ENCODE data around the gene BRDT. TPM values are rescaled to one million over a fixed set of nuclear protein-coding genes. Genes with fewer than 3 reads are reported as not detected.
A peak's percentile ranks its signal among the peaks of the same experiment; 100 is the strongest.
"Not testable (repeated sequence)": the region's sequence is repeated elsewhere in the genome, so short reads cannot be mapped to it uniquely, and the experiment has no call there.

BRDT gene
- polyA plus RNA-seq, 4 donors, result not detected

- FAIRE-seq, result peak; percentile 74
- Histone ChIP-seq H3K27me3 (ENCODE audit: control insufficient read depth in 3 of 3, insufficient read depth in 3 of 3, low read length in 3 of 3) (no peaks in the 10 kb centered on the region), H3K4me1 (ENCODE audit: control insufficient read depth in 3 of 3, insufficient read depth in 2 of 3, low read depth in 1 of 3, low read length in 2 of 3) (no peaks in the 10 kb centered on the region), H3K4me3 (ENCODE audit: low read depth in 1 of 3, low read length in 3 of 3) (no peak overlapping the region), H3K27ac (ENCODE audit: low read depth in 1 of 3, low read length in 2 of 3) (no peak overlapping the region), H3K9me3 (ENCODE audit: control insufficient read depth in 2 of 2, insufficient read depth in 1 of 2, low read depth in 1 of 2, low read length in 1 of 2) (peaks cover 0 to 3% of the 10 kb centered on the region in 2 donors), H3K36me3 (ENCODE audit: control insufficient read depth in 3 of 3, insufficient read depth in 2 of 3, low read depth in 1 of 3, low read length in 3 of 3) (no peaks in the 10 kb centered on the region)
- no peak for DNase-seq
These were observed 64.7 kb downstream of the BRDT start for GRCh38 chr1:92013923-92014322.

- H3K9me3 ChIP-seq (ENCODE audit: control insufficient read depth in 2 of 2, insufficient read depth in 1 of 2, low read depth in 1 of 2, low read length in 1 of 2), result no peaks in the 10 kb centered on the region
- H3K36me3 ChIP-seq (ENCODE audit: control insufficient read depth in 3 of 3, insufficient read depth in 2 of 3, low read depth in 1 of 3, low read length in 3 of 3), result no peaks in the 10 kb centered on the region
- 64 to 76% (median 75%) methylated on average over 5 of the region's 5 CpGs for WGBS, 3 donors
- no peak overlapping the region for H3K4me3 ChIP-seq (ENCODE audit: low read depth in 1 of 3, low read length in 3 of 3)
- no peak for FAIRE-seq
- no peaks in the 10 kb centered on the region for H3K4me1 ChIP-seq (ENCODE audit: control insufficient read depth in 3 of 3, insufficient read depth in 2 of 3, low read depth in 1 of 3, low read length in 2 of 3)
- H3K27me3 ChIP-seq (ENCODE audit: control insufficient read depth in 3 of 3, insufficient read depth in 3 of 3, low read length in 3 of 3), result no peaks in the 10 kb centered on the region
- no peak overlapping the region for H3K27ac ChIP-seq (ENCODE audit: low read depth in 1 of 3, low read length in 2 of 3)
- no peak for DNase-seq
These were observed 67.6 kb downstream of the BRDT start for GRCh38 chr1:92016720-92017316.

GRCh38 chr1:92017656-92018055 is 68.5 kb downstream of the BRDT start:
- FAIRE-seq (no peak), DNase-seq (no peak)
- 67 to 86% (median 72%) methylated on average over 2 of the region's 2 CpGs for WGBS, 3 donors
- no peak overlapping the region for H3K4me3 ChIP-seq (ENCODE audit: low read depth in 1 of 3, low read length in 3 of 3)
- H3K9me3 ChIP-seq (ENCODE audit: control insufficient read depth in 2 of 2, insufficient read depth in 1 of 2, low read depth in 1 of 2, low read length in 1 of 2), result no peaks in the 10 kb centered on the region
- H3K4me1 ChIP-seq (ENCODE audit: control insufficient read depth in 3 of 3, insufficient read depth in 2 of 3, low read depth in 1 of 3, low read length in 2 of 3), result no peaks in the 10 kb centered on the region
- no peaks in the 10 kb centered on the region for H3K36me3 ChIP-seq (ENCODE audit: control insufficient read depth in 3 of 3, insufficient read depth in 2 of 3, low read depth in 1 of 3, low read length in 3 of 3)
- H3K27ac ChIP-seq (ENCODE audit: low read depth in 1 of 3, low read length in 2 of 3), result no peak overlapping the region
- no peaks in the 10 kb centered on the region for H3K27me3 ChIP-seq (ENCODE audit: control insufficient read depth in 3 of 3, insufficient read depth in 3 of 3, low read length in 3 of 3)

GRCh38 chr1:92026042-92026441 is 76.8 kb downstream of the BRDT start:
- not testable (repeated sequence) for H3K4me1 ChIP-seq (ENCODE audit: control insufficient read depth in 3 of 3, insufficient read depth in 2 of 3, low read depth in 1 of 3, low read length in 2 of 3); H3K27me3 ChIP-seq (ENCODE audit: control insufficient read depth in 3 of 3, insufficient read depth in 3 of 3, low read length in 3 of 3); H3K9me3 ChIP-seq (ENCODE audit: control insufficient read depth in 2 of 2, insufficient read depth in 1 of 2, low read depth in 1 of 2, low read length in 1 of 2); H3K27ac ChIP-seq (ENCODE audit: low read depth in 1 of 3, low read length in 2 of 3); DNase-seq; H3K36me3 ChIP-seq (ENCODE audit: control insufficient read depth in 3 of 3, insufficient read depth in 2 of 3, low read depth in 1 of 3, low read length in 3 of 3); H3K4me3 ChIP-seq (ENCODE audit: low read depth in 1 of 3, low read length in 3 of 3); FAIRE-seq
- 97 to 98% (median 97%) methylated on average over 15 to 29 of the region's 29 CpGs for WGBS, 3 donors

- Histone ChIP-seq H3K36me3 (ENCODE audit: control insufficient read depth in 3 of 3, insufficient read depth in 2 of 3, low read depth in 1 of 3, low read length in 3 of 3) (no peaks in the 10 kb centered on the region), H3K4me1 (ENCODE audit: control insufficient read depth in 3 of 3, insufficient read depth in 2 of 3, low read depth in 1 of 3, low read length in 2 of 3) (peaks cover 0 to 8% (median 2%) of the 10 kb centered on the region in 3 donors), H3K27ac (ENCODE audit: low read depth in 1 of 3, low read length in 2 of 3) (no peak overlapping the region), H3K4me3 (ENCODE audit: low read depth in 1 of 3, low read length in 3 of 3) (no peak overlapping the region), H3K9me3 (ENCODE audit: control insufficient read depth in 2 of 2, insufficient read depth in 1 of 2, low read depth in 1 of 2, low read length in 1 of 2) (no peaks in the 10 kb centered on the region), H3K27me3 (ENCODE audit: control insufficient read depth in 3 of 3, insufficient read depth in 3 of 3, low read length in 3 of 3) (peaks cover 0 to 5% (median 0%) of the 10 kb centered on the region in 3 donors)
- WGBS, 3 donors, result 82 to 90% (median 86%) methylated on average over 9 of the region's 9 CpGs
- no peak for FAIRE-seq
- no peak for DNase-seq
These were observed 77.6 kb downstream of the BRDT start for GRCh38 chr1:92026806-92027205.

GRCh38 chr1:92029241-92029922 is 80.2 kb downstream of the BRDT start:
- Histone ChIP-seq H3K4me1 (ENCODE audit: control insufficient read depth in 3 of 3, insufficient read depth in 2 of 3, low read depth in 1 of 3, low read length in 2 of 3) (peaks cover 0 to 8% (median 2%) of the 10 kb centered on the region in 3 donors), H3K27ac (ENCODE audit: low read depth in 1 of 3, low read length in 2 of 3) (no peak overlapping the region), H3K36me3 (ENCODE audit: control insufficient read depth in 3 of 3, insufficient read depth in 2 of 3, low read depth in 1 of 3, low read length in 3 of 3) (no peaks in the 10 kb centered on the region), H3K9me3 (ENCODE audit: control insufficient read depth in 2 of 2, insufficient read depth in 1 of 2, low read depth in 1 of 2, low read length in 1 of 2) (no peaks in the 10 kb centered on the region), H3K27me3 (ENCODE audit: control insufficient read depth in 3 of 3, insufficient read depth in 3 of 3, low read length in 3 of 3) (peaks cover 0 to 5% (median 0%) of the 10 kb centered on the region in 3 donors), H3K4me3 (ENCODE audit: low read depth in 1 of 3, low read length in 3 of 3) (peak overlapping the region in 2 of 3 donors; percentile 23 to 44)
- peak in 1 of 2 donors; percentile 30 for DNase-seq
- FAIRE-seq, result no peak
- WGBS, 3 donors, result 39 to 40% (median 39%) methylated on average over 29 to 31 of the region's 31 CpGs

- no peak for FAIRE-seq
- Histone ChIP-seq H3K4me1 (ENCODE audit: control insufficient read depth in 3 of 3, insufficient read depth in 2 of 3, low read depth in 1 of 3, low read length in 2 of 3) (peaks cover 0 to 8% (median 2%) of the 10 kb centered on the region in 3 donors), H3K36me3 (ENCODE audit: control insufficient read depth in 3 of 3, insufficient read depth in 2 of 3, low read depth in 1 of 3, low read length in 3 of 3) (no peaks in the 10 kb centered on the region), H3K4me3 (ENCODE audit: low read depth in 1 of 3, low read length in 3 of 3) (peak overlapping the region in 1 of 3 donors; percentile 67), H3K27ac (ENCODE audit: low read depth in 1 of 3, low read length in 2 of 3) (peak overlapping the region in 1 of 3 donors; percentile 64), H3K9me3 (ENCODE audit: control insufficient read depth in 2 of 2, insufficient read depth in 1 of 2, low read depth in 1 of 2, low read length in 1 of 2) (no peaks in the 10 kb centered on the region), H3K27me3 (ENCODE audit: control insufficient read depth in 3 of 3, insufficient read depth in 3 of 3, low read length in 3 of 3) (peaks cover 0 to 5% (median 0%) of the 10 kb centered on the region in 3 donors)
- peak; percentile 9 to 77 for DNase-seq
- WGBS, 3 donors, result 8 to 22% (median 16%) methylated on average over 4 of the region's 4 CpGs
These were observed 81.5 kb downstream of the BRDT start for GRCh38 chr1:92030656-92031107.

DNA sequence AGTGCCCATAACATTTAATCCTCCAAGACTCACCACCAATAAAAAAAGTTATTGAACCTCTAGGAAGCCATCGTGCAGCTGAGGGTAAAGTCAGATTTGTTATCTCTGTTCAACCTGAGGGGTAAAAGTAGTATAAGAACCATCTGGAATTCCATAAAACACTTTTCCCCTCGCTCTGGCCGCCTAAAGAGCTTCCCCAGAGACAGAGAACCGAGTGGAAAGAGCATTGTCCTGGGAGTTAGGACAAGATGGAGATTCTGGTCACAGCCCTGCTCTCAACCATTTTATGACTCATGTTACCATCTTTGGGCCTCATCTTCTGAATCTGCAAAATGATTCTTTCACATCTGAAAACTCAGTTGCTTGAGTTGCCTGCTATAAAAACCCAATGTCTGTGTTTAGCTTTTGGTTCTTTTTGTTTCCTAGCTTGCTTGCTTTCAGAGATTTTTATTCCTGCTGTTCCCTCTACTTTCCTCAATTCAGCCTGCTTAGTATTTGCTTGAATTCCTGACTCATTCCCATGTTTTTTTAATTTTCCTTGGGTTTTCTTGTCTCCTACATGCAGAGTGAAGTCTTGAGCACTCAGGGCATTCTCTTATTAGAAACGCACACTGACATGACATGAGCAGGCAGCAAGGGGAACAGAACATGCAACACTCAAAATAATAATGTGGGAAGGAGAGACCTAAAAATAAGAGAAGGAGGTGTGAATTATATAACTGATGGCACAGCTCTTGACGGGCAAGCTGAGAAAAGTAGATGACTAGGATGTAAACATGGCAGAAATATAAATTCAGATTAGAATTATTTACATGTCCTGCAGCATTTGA is 82.3 kb downstream of the BRDT start:
- FAIRE-seq (no peak), DNase-seq (no peak)
- no peak overlapping the region for H3K27ac ChIP-seq (ENCODE audit: low read depth in 1 of 3, low read length in 2 of 3)
- peaks cover 0 to 8% (median 2%) of the 10 kb centered on the region in 3 donors for H3K4me1 ChIP-seq (ENCODE audit: control insufficient read depth in 3 of 3, insufficient read depth in 2 of 3, low read depth in 1 of 3, low read length in 2 of 3)
- WGBS, 3 donors, result 79 to 82% (median 80%) methylated on average over 6 of the region's 6 CpGs
- peaks cover 0 to 5% (median 0%) of the 10 kb centered on the region in 3 donors for H3K27me3 ChIP-seq (ENCODE audit: control insufficient read depth in 3 of 3, insufficient read depth in 3 of 3, low read length in 3 of 3)
- no peaks in the 10 kb centered on the region for H3K36me3 ChIP-seq (ENCODE audit: control insufficient read depth in 3 of 3, insufficient read depth in 2 of 3, low read depth in 1 of 3, low read length in 3 of 3)
- H3K9me3 ChIP-seq (ENCODE audit: control insufficient read depth in 2 of 2, insufficient read depth in 1 of 2, low read depth in 1 of 2, low read length in 1 of 2), result no peaks in the 10 kb centered on the region
- no peak overlapping the region for H3K4me3 ChIP-seq (ENCODE audit: low read depth in 1 of 3, low read length in 3 of 3)
